HPDE6-E6E7 (cell line): ENCODE results near the gene WDTC1.
"Not testable (repeated sequence)": the region's sequence is repeated elsewhere in the genome, so short reads cannot be mapped to it uniquely, and the experiment has no call there.

Experiments
- DNase-seq: peaks from one replicate; pipeline ENCODE4 v3.0.0; 2011; ENCODE audit warnings: missing footprints; ENCODE audit errors: extremely low spot score

The WDTC1 gene

DNA sequence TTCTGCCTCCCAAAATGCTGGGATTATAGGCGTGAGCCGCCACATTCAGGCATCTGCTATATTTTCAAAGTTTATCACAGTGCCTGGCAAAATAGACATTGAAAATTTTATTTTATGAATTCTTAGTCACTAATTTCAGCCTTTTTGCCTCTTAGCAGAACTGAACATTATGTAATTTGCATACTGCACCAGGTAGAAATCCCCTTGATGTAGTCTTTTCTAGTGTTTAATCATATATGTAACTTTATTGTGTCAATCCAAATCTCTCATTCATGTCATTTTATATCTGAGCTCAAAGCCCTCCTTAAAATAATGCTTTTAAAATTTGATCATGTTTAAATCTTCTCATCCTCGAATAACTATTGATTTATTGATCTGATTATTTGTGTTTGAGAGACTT is 19.2 kb downstream of the WDTC1 start:
- no peak for DNase-seq

GRCh38 chr1:27255136-27255535 is 20.7 kb downstream of the WDTC1 start:
- DNase-seq, result no peak

DNA sequence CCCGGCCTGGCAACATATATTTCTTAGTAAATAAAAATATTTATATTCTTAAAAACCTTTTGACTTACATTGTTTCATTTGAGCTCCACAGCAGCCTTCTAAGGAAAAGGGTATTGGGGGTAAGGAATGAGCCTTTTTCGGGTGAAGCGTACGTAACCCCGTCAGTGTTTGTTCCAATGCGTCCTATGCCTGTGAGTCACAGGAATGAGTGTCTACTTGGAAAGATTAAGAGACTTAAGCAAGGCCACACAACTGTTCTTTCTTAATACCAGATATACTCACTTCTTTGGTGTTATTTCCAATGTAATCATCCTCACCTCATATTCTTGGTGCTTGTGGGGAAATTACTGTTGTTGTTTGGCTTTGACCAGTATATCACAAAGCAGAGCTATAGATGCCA is 22.7 kb downstream of the WDTC1 start:
- DNase-seq, result no peak

DNA sequence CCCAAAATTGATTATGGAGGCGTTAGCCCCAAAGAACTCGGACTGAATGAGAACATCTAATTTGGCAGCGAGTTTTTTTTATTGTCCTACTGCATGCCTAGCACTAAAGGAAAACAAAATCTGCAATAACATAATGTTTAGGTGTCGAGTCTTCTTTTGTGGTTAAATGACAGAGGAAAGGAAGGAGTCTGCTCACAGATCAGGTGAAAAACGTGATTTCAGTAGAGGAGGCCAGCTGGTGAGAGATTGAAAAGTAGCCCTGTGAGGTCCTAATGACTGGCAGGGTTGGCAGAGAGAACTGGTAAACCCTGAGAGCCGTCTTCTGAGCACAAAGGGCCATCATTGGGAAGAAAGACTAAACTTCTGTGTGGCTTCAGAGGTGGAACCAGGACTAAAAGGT is 24.2 kb downstream of the WDTC1 start:
- no peak for DNase-seq

DNA sequence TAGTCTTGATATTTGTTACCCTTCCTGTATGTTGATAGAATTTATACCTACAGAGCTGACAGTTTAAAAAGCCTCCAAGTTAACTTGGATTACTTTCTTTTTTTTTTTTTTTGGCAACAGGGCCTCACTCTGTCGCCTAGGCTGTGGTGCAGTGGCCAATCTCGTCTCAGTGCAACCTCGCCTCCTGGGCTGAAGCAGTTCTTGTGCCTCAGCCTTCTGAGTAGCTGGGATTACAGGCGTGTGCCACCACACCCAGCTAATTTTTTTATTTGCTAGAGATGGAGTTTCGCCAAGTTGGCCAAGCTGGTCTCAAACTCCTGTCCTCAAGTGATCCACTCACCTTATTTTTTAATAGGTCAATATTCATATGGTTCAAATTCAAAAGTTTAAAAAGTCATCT is 32.7 kb downstream of the WDTC1 start:
- no peak for DNase-seq

GRCh38 chr1:27269276-27269675 is 34.8 kb downstream of the WDTC1 start:
- DNase-seq, result no peak

- no peak for DNase-seq
These were observed 39.8 kb downstream of the WDTC1 start for GRCh38 chr1:27274204-27274603.

GRCh38 chr1:27275696-27276095 is 41.3 kb downstream of the WDTC1 start:
- DNase-seq, result no peak

- DNase-seq, result peak; percentile 86
These were observed 50.2 kb downstream of the WDTC1 start for GRCh38 chr1:27284425-27285273.

GRCh38 chr1:27285274-27285660 is 50.8 kb downstream of the WDTC1 start:
- DNase-seq, result no peak

- DNase-seq, result not testable (repeated sequence)
These were observed 51.4 kb downstream of the WDTC1 start for GRCh38 chr1:27285821-27286220.

- DNase-seq, result not testable (repeated sequence)
These were observed 54.7 kb downstream of the WDTC1 start for GRCh38 chr1:27289125-27289524.

- no peak for DNase-seq
These were observed 56.1 kb downstream of the WDTC1 start for GRCh38 chr1:27290581-27290980.

DNA sequence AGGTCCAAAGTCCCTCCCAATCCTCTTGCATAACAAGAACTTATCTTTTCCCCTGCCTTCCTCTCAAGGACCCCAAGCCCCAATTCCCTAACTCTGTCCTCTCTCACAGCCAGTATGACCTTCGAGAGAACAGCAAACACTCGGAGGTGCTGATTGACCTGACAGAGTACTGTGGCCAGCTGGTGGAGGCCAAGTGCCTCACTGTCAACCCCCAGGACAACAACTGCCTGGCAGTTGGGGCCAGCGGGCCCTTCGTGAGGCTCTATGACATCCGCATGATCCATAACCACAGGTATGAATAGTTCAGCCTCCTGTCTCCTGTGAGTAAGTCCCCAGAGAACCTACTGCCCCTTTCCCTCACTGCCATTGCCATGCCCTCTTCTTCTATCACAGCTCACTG is 57.7 kb downstream of the WDTC1 start:
- peak; percentile 20 for DNase-seq

DNA sequence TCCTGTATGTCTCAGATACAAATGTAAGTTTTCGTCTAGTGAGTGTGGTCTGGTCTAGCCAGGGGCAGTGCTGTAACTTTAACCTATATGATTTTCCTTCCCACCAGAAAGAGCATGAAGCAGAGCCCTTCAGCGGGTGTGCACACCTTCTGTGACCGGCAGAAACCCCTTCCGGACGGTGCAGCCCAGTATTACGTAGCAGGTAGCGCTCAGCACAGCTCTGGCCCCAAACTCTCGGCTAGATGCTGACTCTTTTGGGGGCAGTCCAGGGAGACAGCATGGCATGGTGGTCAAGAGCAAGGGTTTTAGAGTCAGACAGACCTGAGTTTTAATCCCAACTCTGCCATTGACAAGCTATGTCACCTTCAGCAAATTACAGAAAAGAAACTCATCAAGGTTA is 59.5 kb downstream of the WDTC1 start:
- no peak for DNase-seq

DNA sequence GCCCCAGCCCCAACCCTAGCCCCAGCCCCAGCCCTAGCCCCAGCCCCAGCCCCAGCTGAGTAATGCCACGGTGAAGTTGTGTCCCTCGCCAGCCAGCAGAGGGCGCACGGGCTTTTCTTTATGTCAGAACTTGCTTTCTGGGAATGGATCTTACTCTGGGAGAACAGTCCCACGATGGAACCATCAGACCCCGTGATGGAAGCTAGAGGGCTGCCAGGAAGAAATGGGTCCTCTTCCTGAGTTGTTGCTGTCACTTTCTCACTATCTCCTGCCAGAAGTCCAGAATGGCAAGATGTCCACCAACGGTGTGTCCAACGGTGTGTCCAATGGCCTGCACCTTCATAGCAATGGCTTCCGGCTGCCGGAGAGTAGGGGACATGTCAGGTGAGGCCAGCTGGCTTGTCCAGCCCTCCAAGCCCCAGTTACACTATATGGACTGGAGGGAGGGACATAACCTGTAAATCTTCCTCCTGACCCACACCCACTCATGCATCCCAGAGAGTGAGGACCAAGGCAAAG is 62.4 kb downstream of the WDTC1 start:
- peak; percentile 47 for DNase-seq

DNA sequence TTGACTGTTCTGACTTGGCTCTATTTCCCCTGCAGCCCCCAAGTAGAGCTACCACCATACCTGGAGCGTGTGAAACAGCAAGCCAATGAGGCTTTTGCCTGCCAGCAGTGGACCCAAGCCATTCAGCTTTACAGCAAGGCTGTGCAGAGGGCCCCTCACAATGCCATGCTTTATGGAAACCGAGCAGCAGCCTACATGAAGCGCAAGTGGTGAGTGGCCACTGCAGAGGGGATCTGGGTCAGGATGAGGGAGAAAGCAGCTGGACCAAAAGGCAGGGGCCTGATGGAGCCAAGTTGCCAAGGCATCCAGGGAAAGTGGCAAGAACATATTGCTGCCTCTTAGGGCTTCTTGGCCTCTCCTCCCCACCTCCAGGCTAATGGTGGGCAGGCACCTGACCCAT is 63.5 kb downstream of the WDTC1 start:
- DNase-seq, result no peak

DNA sequence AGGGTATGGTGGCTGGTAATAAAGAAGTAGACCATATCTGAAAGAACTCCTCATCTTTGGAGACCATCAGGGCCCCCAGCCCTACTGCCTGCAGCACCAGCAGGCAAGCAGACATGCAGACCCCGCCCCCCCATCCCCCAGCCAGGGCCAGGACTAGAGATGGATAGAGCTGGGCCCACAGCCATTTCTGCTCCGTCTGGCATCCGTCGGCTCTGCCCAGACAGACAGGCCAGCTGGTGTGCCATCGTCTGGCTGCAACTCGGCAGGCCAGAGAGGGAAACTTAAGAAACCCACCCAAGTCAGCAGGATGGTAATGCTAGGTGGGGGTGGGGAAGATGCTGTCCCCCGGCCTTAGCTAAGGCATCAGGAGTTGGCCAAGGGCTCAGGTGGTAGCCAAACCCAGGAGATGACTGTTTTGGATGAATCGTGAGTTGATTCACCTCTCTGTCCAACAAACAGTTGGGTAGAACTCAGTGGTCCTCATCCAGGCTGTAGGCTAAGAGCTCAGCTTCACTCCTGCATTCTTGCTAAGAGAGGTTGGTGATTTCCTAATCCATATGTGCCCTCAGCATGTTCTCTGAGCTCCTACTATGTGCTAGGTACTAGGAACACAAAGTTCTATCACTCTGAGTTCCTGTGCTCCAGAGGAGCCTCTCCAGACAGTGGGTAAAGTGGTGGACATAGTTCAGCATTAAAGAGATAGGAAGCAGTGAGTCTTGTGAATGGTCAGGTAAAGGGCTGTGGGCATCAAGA is 64.4 kb downstream of the WDTC1 start:
- no peak for DNase-seq

GRCh38 chr1:27299385-27300271 is 65.2 kb downstream of the WDTC1 start:
- peak; percentile 96 for DNase-seq

- DNase-seq, result peak; percentile 85
These were observed 66.1 kb downstream of the WDTC1 start for GRCh38 chr1:27300341-27301051.

- no peak for DNase-seq
These were observed 66.6 kb downstream of the WDTC1 start for GRCh38 chr1:27301052-27301422.
